Right atrium auricular region (tissue), 2 donors: ENCODE results near the gene DYNLT3. TPM values are rescaled to one million over a fixed set of nuclear protein-coding genes. Genes with fewer than 3 reads are reported as not detected.

Experiments used
- DNase-seq: peaks from one replicate; pipeline ENCODE4 v3.0.0-alpha.2; 2019; ENCODE audit warnings: low spot score
- H3K27ac ChIP-seq, 2 donors: fragments of 200-600 bp; sonication (generic); 1 replicate in 1 of 2; 2 replicates in 1 of 2; pipeline ENCODE4 v1.5.1; 2016 to 2019
- H3K27me3 ChIP-seq, 2 donors: fragments of 200-600 bp; sonication (generic); one replicate each; pipeline versions ENCODE4 v1.5.1 to v1.6.0; 2017 to 2019
- H3K36me3 ChIP-seq: fragments of 200-600 bp; sonication (generic); one replicate; pipeline ENCODE4 v1.5.1; 2016
- H3K4me1 ChIP-seq, 2 donors: fragments of 200-600 bp; sonication (generic); one replicate each; pipeline versions ENCODE4 v1.5.1 to v1.6.0; 2017 to 2019
- H3K4me3 ChIP-seq, 2 donors: fragments of 200-600 bp; sonication (generic); 1 replicate in 1 of 2; 2 replicates in 1 of 2; pipeline ENCODE4 v1.5.1; 2017 to 2019; ENCODE audit warnings: mild to moderate bottlenecking in 1 of 2, moderate library complexity in 1 of 2
- H3K9me3 ChIP-seq, 2 donors: fragments of 200-600 bp; sonication (generic); one replicate each; pipeline ENCODE4 v1.5.1; 2019
- CTCF ChIP-seq, 2 donors: fragments of 200-600 bp; sonication (generic); IDR thresholded peaks; one replicate each; pipeline ENCODE4 v1.5.1; 2019; ENCODE audit warnings: antibody characterized with exemption in 2 of 2
- total RNA-seq, 2 donors: library from RNA; depleted of rRNA; stranded (reverse); fragments of >200 nt; gene quantifications; one replicate each; pipeline ENCODE4 v1.1.0, GENCODE V29; 2016

DYNLT3 gene
- total RNA-seq, 2 donors from 2014 or later, result 20.9 to 25.9 TPM

GRCh38 chrX:37887347-37887746 is 40.0 kb upstream of the DYNLT3 start:
- Histone ChIP-seq H3K36me3 (no peaks in the 10 kb centered on the region), H3K4me3 (no peak overlapping the region), H3K9me3 (no peaks in the 10 kb centered on the region), H3K4me1 (no peaks in the 10 kb centered on the region), H3K27me3 (no peaks in the 10 kb centered on the region), H3K27ac (no peak overlapping the region)
- no peak for DNase-seq
- TF ChIP-seq CTCF (IDR thresholded peaks at IDR 0.05), result no peak

DNA sequence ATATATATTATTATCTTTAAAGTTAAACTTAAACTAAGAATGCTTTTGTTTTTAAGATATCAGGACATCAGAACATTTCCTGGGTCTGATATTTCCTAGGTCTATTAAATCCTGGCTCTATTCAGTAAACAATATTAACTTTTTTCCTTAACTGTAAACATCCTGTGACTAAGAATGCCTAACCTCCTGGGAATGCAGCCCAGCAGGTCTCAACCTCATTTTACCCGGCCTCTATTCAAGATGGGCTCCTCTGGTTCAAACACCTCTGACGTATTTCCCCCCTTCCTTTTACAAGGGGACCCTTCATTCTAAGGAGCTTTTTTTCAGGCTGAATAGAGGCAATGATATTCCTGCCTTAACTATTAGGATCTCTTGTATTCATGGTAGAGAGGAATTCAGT is 35.8 kb upstream of the DYNLT3 start:
- Histone ChIP-seq H3K9me3 (no peaks in the 10 kb centered on the region), H3K27ac (no peak overlapping the region), H3K4me1 (no peaks in the 10 kb centered on the region), H3K27me3 (no peaks in the 10 kb centered on the region), H3K36me3 (no peaks in the 10 kb centered on the region), H3K4me3 (no peak overlapping the region)
- TF ChIP-seq CTCF (IDR thresholded peaks at IDR 0.05), result no peak
- no peak for DNase-seq

- no peak overlapping the region for H3K27ac ChIP-seq
- H3K27me3 ChIP-seq, result no peaks in the 10 kb centered on the region
- H3K4me1 ChIP-seq, result no peaks in the 10 kb centered on the region
- H3K9me3 ChIP-seq, result no peaks in the 10 kb centered on the region
- no peak overlapping the region for H3K4me3 ChIP-seq
- no peak for TF ChIP-seq CTCF (IDR thresholded peaks at IDR 0.05)
- no peaks in the 10 kb centered on the region for H3K36me3 ChIP-seq
- DNase-seq, result no peak
These were observed 32.3 kb upstream of the DYNLT3 start for GRCh38 chrX:37879692-37880091.

DNA sequence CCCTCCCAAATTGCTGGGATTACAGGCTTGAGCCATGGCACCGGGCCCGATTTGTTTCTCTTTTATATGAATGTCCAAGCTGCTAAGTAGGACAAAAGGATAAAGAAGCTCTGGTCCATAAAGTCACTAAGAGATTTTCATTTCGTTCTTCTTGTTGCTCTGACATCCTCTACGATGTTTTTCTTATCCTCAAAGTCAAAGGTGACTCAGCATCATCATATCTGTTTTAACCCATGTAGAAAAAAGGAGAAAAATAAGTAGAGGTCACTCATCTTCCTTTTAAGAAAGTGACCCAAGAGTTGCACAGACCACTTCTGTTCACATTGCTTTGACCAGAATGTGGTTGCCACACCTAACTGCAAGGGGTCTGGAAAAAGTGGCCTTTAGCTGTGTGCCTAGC is 29.3 kb upstream of the DYNLT3 start:
- no peak overlapping the region for H3K4me3 ChIP-seq
- no peaks in the 10 kb centered on the region for H3K36me3 ChIP-seq
- no peak for TF ChIP-seq CTCF (IDR thresholded peaks at IDR 0.05)
- H3K27ac ChIP-seq, result no peak overlapping the region
- H3K9me3 ChIP-seq, result no peaks in the 10 kb centered on the region
- no peaks in the 10 kb centered on the region for H3K4me1 ChIP-seq
- no peak for DNase-seq
- H3K27me3 ChIP-seq, result no peaks in the 10 kb centered on the region

DNA sequence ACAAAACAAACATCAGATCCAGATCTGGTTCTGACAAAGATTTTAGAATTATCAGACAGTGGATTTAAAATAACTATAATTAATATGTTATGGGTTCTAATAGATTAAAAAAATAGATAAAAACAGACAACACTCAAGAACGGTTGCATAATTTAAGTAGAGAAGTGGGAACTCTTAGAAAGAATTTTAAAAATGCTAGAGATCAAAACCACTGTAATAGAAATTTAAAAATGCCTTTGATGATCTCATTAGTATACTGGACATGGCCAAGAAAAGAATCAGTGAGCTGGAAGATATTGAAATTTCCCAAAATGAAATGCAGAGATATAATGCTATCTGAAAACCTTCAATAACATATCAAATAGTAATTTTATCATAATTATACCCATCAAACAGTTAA is 28.3 kb upstream of the DYNLT3 start:
- Histone ChIP-seq H3K27ac (no peak overlapping the region), H3K27me3 (no peaks in the 10 kb centered on the region), H3K4me1 (no peaks in the 10 kb centered on the region), H3K36me3 (no peaks in the 10 kb centered on the region), H3K4me3 (no peak overlapping the region), H3K9me3 (no peaks in the 10 kb centered on the region)
- no peak for TF ChIP-seq CTCF (IDR thresholded peaks at IDR 0.05)
- no peak for DNase-seq

GRCh38 chrX:37873220-37873619 is 25.8 kb upstream of the DYNLT3 start:
- no peak for DNase-seq
- Histone ChIP-seq H3K9me3 (no peaks in the 10 kb centered on the region), H3K27me3 (no peaks in the 10 kb centered on the region), H3K27ac (no peak overlapping the region), H3K4me3 (no peak overlapping the region), H3K4me1 (no peaks in the 10 kb centered on the region), H3K36me3 (no peaks in the 10 kb centered on the region)
- TF ChIP-seq CTCF (IDR thresholded peaks at IDR 0.05), result no peak
